ENCODE data around the gene ARL6IP6. TPM values are rescaled to one million over a fixed set of nuclear protein-coding genes. Genes with fewer than 3 reads are reported as not detected.
"Not testable (repeated sequence)": the region's sequence is repeated elsewhere in the genome, so short reads cannot be mapped to it uniquely, and the experiment has no call there.

The ARL6IP6 gene
- total RNA-seq, 1 experiment from 2014 or later, result 43.6 TPM

GRCh38 chr2:152717228-152718075, 968 bp upstream of the ARL6IP6 start, which contains the start of gene PRPF40A:
Gene PRPF40A (minus strand): TSS chr2:152717461. CDS start chr2:152717439, 22 bp downstream.
- Histone ChIP-seq H3K9me3 (ENCODE audit: low read depth, low read length, poor library complexity, severe bottlenecking) (no peaks in the 10 kb centered on the region), H3K36me3 (ENCODE audit: insufficient read depth, low read length, poor library complexity, severe bottlenecking) (peaks cover 30% of the 10 kb centered on the region), H3K4me3 (ENCODE audit: low read depth, low read length, poor library complexity, severe bottlenecking) (peak within 1 kb of the TSS; percentile 76), H3K4me1 (ENCODE audit: insufficient read depth, low read length, poor library complexity, severe bottlenecking) (peaks cover 23% of the 10 kb centered on the region), H3K27me3 (replicated peaks; ENCODE audit: insufficient read depth, low read depth, low read length, poor library complexity) (no peaks in the 10 kb centered on the region), H3K27ac (ENCODE audit: low read depth, low read length, poor library complexity, severe bottlenecking) (peak within 1 kb of the TSS; percentile 99)
- TF ChIP-seq CTCF (conservative IDR thresholded peaks at IDR 0.05; ENCODE audit: low read depth, low read length), result no peak
- no peak for TF ChIP-seq EZH2 (IDR thresholded peaks at IDR 0.05; ENCODE audit: borderline replicate concordance, low read depth, low read length, poor library complexity, severe bottlenecking)
- intact Hi-C loops (cut with micrococcal nuclease; ENCODE audit: unreplicated experiment), result loop anchor here (10.0 kb wide), 1 partner anchor 543 kb away; the partner anchor contains the start of gene STAM2
- ChIA-PET POLR2A (ENCODE audit: low non-redundant PET) (interaction anchor here (0.7 kb wide), 1 partner anchor 545 kb away, joined by 13 read pairs; no protein-coding TSS in a partner anchor), CTCF (interaction anchor here (0.6 to 0.7 kb wide), 2 partner anchors 25 to 593 kb away, joined by 4 read pairs; no protein-coding TSS in a partner anchor)
- no TSS peak for BruUV-seq (replicated peaks)
- DNase-seq (ENCODE audit: low spot score), result peak; percentile 98

- ChIA-PET POLR2A (ENCODE audit: low non-redundant PET) (no interaction called here), CTCF (no interaction called here)
- DNase-seq (ENCODE audit: low spot score), result peak; percentile 87
- Histone ChIP-seq H3K27me3 (replicated peaks; ENCODE audit: insufficient read depth, low read depth, low read length, poor library complexity) (no peaks in the 10 kb centered on the region), H3K9me3 (ENCODE audit: low read depth, low read length, poor library complexity, severe bottlenecking) (no peaks in the 10 kb centered on the region), H3K4me3 (ENCODE audit: low read depth, low read length, poor library complexity, severe bottlenecking) (peak overlapping the region; percentile 76), H3K36me3 (ENCODE audit: insufficient read depth, low read length, poor library complexity, severe bottlenecking) (peaks cover 14% of the 10 kb centered on the region), H3K4me1 (ENCODE audit: insufficient read depth, low read length, poor library complexity, severe bottlenecking) (peaks cover 23% of the 10 kb centered on the region), H3K27ac (ENCODE audit: low read depth, low read length, poor library complexity, severe bottlenecking) (peak overlapping the region; percentile 99)
- TSS peak; percentile 49 for BruUV-seq (replicated peaks)
- intact Hi-C loops (cut with micrococcal nuclease; ENCODE audit: unreplicated experiment), result loop anchor here (10.0 kb wide), 1 partner anchor 544 kb away; the partner anchor contains the start of gene STAM2
- TF ChIP-seq EZH2 (IDR thresholded peaks at IDR 0.05; ENCODE audit: borderline replicate concordance, low read depth, low read length, poor library complexity, severe bottlenecking), result no peak
- no peak for TF ChIP-seq CTCF (conservative IDR thresholded peaks at IDR 0.05; ENCODE audit: low read depth, low read length)
These were observed 657 bp downstream of the ARL6IP6 start for GRCh38 chr2:152718909-152719645.

GRCh38 chr2:152720794-152721193, 2.4 kb downstream of the ARL6IP6 start:
- POLR2A ChIA-PET (ENCODE audit: low non-redundant PET), result no interaction called here
- DNase-seq (ENCODE audit: low spot score), result no peak
- Histone ChIP-seq H3K4me1 (ENCODE audit: insufficient read depth, low read length, poor library complexity, severe bottlenecking) (peaks cover 12% of the 10 kb centered on the region), H3K4me3 (ENCODE audit: low read depth, low read length, poor library complexity, severe bottlenecking) (peak overlapping the region; percentile 76), H3K27ac (ENCODE audit: low read depth, low read length, poor library complexity, severe bottlenecking) (no peak overlapping the region), H3K36me3 (ENCODE audit: insufficient read depth, low read length, poor library complexity, severe bottlenecking) (no peaks in the 10 kb centered on the region), H3K27me3 (replicated peaks; ENCODE audit: insufficient read depth, low read depth, low read length, poor library complexity) (no peaks in the 10 kb centered on the region), H3K9me3 (ENCODE audit: low read depth, low read length, poor library complexity, severe bottlenecking) (no peaks in the 10 kb centered on the region)
- BruUV-seq (replicated peaks), result no TSS peak
- intact Hi-C loops (cut with micrococcal nuclease; ENCODE audit: unreplicated experiment), result no loop called here
- CTCF ChIA-PET, result no interaction called here
- TF ChIP-seq EZH2 (IDR thresholded peaks at IDR 0.05; ENCODE audit: borderline replicate concordance, low read depth, low read length, poor library complexity, severe bottlenecking) (no peak), CTCF (conservative IDR thresholded peaks at IDR 0.05; ENCODE audit: low read depth, low read length) (no peak)

GRCh38 chr2:152722639-152723038, 4.2 kb downstream of the ARL6IP6 start:
- H3K4me3 ChIP-seq (ENCODE audit: low read depth, low read length, poor library complexity, severe bottlenecking); H3K27ac ChIP-seq (ENCODE audit: low read depth, low read length, poor library complexity, severe bottlenecking); H3K27me3 ChIP-seq (replicated peaks; ENCODE audit: insufficient read depth, low read depth, low read length, poor library complexity); DNase-seq (ENCODE audit: low spot score); H3K9me3 ChIP-seq (ENCODE audit: low read depth, low read length, poor library complexity, severe bottlenecking); BruUV-seq (replicated peaks); intact Hi-C loops (cut with micrococcal nuclease; ENCODE audit: unreplicated experiment); POLR2A ChIA-PET (ENCODE audit: low non-redundant PET); H3K36me3 ChIP-seq (ENCODE audit: insufficient read depth, low read length, poor library complexity, severe bottlenecking); CTCF ChIA-PET: not testable (repeated sequence)
- H3K4me1 ChIP-seq (ENCODE audit: insufficient read depth, low read length, poor library complexity, severe bottlenecking), result peaks cover 11% of the 10 kb centered on the region
